ENCODE results near the gene ADCY5. TPM values are rescaled to one million over a fixed set of nuclear protein-coding genes. Genes with fewer than 3 reads are reported as not detected.
A peak's percentile ranks its signal among the peaks of the same experiment; 100 is the strongest.

Gene ADCY5
- total RNA-seq, 1 experiment from 2014 or later, result not detected

- no peaks in the 10 kb centered on the region for H3K36me3 ChIP-seq
- no peaks in the 10 kb centered on the region for H3K27me3 ChIP-seq
- no peaks in the 10 kb centered on the region for H3K9me3 ChIP-seq
- no peak overlapping the region for H3K4me3 ChIP-seq
- DNase-seq, result no peak
Observed at GRCh38 chr3:123290107-123290930, 158.6 kb downstream of the ADCY5 start.

- no peak for DNase-seq
- no peaks in the 10 kb centered on the region for H3K27me3 ChIP-seq
- no peaks in the 10 kb centered on the region for H3K9me3 ChIP-seq
- no peaks in the 10 kb centered on the region for H3K36me3 ChIP-seq
- no peak overlapping the region for H3K4me3 ChIP-seq
Observed at GRCh38 chr3:123289391-123290106, 159.3 kb downstream of the ADCY5 start.

- no peaks in the 10 kb centered on the region for H3K9me3 ChIP-seq
- no peak overlapping the region for H3K4me3 ChIP-seq
- DNase-seq, result no peak
- no peaks in the 10 kb centered on the region for H3K36me3 ChIP-seq
- no peaks in the 10 kb centered on the region for H3K27me3 ChIP-seq
Observed at GRCh38 chr3:123287962-123288302, 161.0 kb downstream of the ADCY5 start.

- no peak overlapping the region for H3K4me3 ChIP-seq
- no peak for DNase-seq
- H3K36me3 ChIP-seq, result no peaks in the 10 kb centered on the region
- H3K27me3 ChIP-seq, result no peaks in the 10 kb centered on the region
- H3K9me3 ChIP-seq, result no peaks in the 10 kb centered on the region
Observed at GRCh38 chr3:123287051-123287961, 161.6 kb downstream of the ADCY5 start.

- Histone ChIP-seq H3K9me3 (no peaks in the 10 kb centered on the region), H3K27me3 (no peaks in the 10 kb centered on the region), H3K36me3 (no peaks in the 10 kb centered on the region), H3K4me3 (no peak overlapping the region)
- peak; percentile 59 for DNase-seq
Observed at GRCh38 chr3:123286308-123287023, 162.4 kb downstream of the ADCY5 start.

- Histone ChIP-seq H3K4me3 (no peak overlapping the region), H3K36me3 (no peaks in the 10 kb centered on the region), H3K27me3 (no peaks in the 10 kb centered on the region), H3K9me3 (no peaks in the 10 kb centered on the region)
- no peak for DNase-seq
Observed at GRCh38 chr3:123285931-123286307, 163.0 kb downstream of the ADCY5 start.

- DNase-seq, result no peak
- Histone ChIP-seq H3K36me3 (no peaks in the 10 kb centered on the region), H3K4me3 (no peak overlapping the region), H3K9me3 (no peaks in the 10 kb centered on the region), H3K27me3 (no peaks in the 10 kb centered on the region)
Observed at GRCh38 chr3:123285479-123285878, 163.4 kb downstream of the ADCY5 start.

- Histone ChIP-seq H3K4me3 (no peak overlapping the region), H3K27me3 (no peaks in the 10 kb centered on the region), H3K36me3 (no peaks in the 10 kb centered on the region), H3K9me3 (no peaks in the 10 kb centered on the region)
- no peak for DNase-seq
Observed at GRCh38 chr3:123285066-123285465, 163.8 kb downstream of the ADCY5 start.

- Histone ChIP-seq H3K27me3 (no peaks in the 10 kb centered on the region), H3K9me3 (no peaks in the 10 kb centered on the region), H3K36me3 (no peaks in the 10 kb centered on the region), H3K4me3 (no peak overlapping the region)
- DNase-seq, result no peak
Observed at GRCh38 chr3:123284399-123285010, 164.4 kb downstream of the ADCY5 start.

GRCh38 chr3:123283657-123284398, 165.1 kb downstream of the ADCY5 start:
- Histone ChIP-seq H3K4me3 (no peak overlapping the region), H3K9me3 (no peaks in the 10 kb centered on the region), H3K27me3 (no peaks in the 10 kb centered on the region), H3K36me3 (no peaks in the 10 kb centered on the region)
- no peak for DNase-seq

- Histone ChIP-seq H3K27me3 (no peaks in the 10 kb centered on the region), H3K4me3 (no peak overlapping the region), H3K9me3 (no peaks in the 10 kb centered on the region), H3K36me3 (no peaks in the 10 kb centered on the region)
- DNase-seq, result no peak
Observed at GRCh38 chr3:123283074-123283473, 165.8 kb downstream of the ADCY5 start.

GRCh38 chr3:123282461-123282860, 166.4 kb downstream of the ADCY5 start:
- Histone ChIP-seq H3K27me3 (no peaks in the 10 kb centered on the region), H3K9me3 (no peaks in the 10 kb centered on the region), H3K36me3 (no peaks in the 10 kb centered on the region)

GRCh38 chr3:123281929-123282328, 167.0 kb downstream of the ADCY5 start:
- Histone ChIP-seq H3K27me3 (no peaks in the 10 kb centered on the region), H3K36me3 (no peaks in the 10 kb centered on the region), H3K9me3 (no peaks in the 10 kb centered on the region), H3K4me3 (no peak overlapping the region)
- DNase-seq, result no peak

More at GRCh38 chr3:123282461-123282860, 166.4 kb downstream of the ADCY5 start:
- DNase-seq, result no peak
- no peak overlapping the region for H3K4me3 ChIP-seq

- H3K36me3 ChIP-seq, result no peaks in the 10 kb centered on the region
- H3K4me3 ChIP-seq, result no peak overlapping the region
- no peak for DNase-seq
- no peaks in the 10 kb centered on the region for H3K9me3 ChIP-seq
- H3K27me3 ChIP-seq, result no peaks in the 10 kb centered on the region
Observed at GRCh38 chr3:123281406-123281805, 167.5 kb downstream of the ADCY5 start.

- no peaks in the 10 kb centered on the region for H3K36me3 ChIP-seq
- no peaks in the 10 kb centered on the region for H3K9me3 ChIP-seq
- DNase-seq, result no peak
- no peaks in the 10 kb centered on the region for H3K27me3 ChIP-seq
- no peak overlapping the region for H3K4me3 ChIP-seq
Observed at GRCh38 chr3:123279121-123279520, 169.8 kb downstream of the ADCY5 start.

Measured in MG63 (cell line).